ENCODE data around the gene KRT14. TPM values are rescaled to one million over a fixed set of nuclear protein-coding genes. Genes with fewer than 3 reads are reported as not detected.
"Not testable (repeated sequence)": the region's sequence is repeated elsewhere in the genome, so short reads cannot be mapped to it uniquely, and the experiment has no call there.

Gene KRT14
- 0.25 and 4.2 TPM in 2 replicates for total RNA-seq

- no peak for DNase-seq (ENCODE audit: low read depth)
These were observed at the start of gene KRT14 for GRCh38 chr17:41586863-41587495. KRT14 (minus strand) TSS chr17:41586895; CDS start chr17:41586834, 61 bp downstream.

- no peak for DNase-seq (ENCODE audit: low read depth)
These were observed 48.7 kb upstream of the KRT14 start for GRCh38 chr17:41635121-41636097.

GRCh38 chr17:41634639-41635038, 47.9 kb upstream of the KRT14 start:
- no peak for DNase-seq (ENCODE audit: low read depth)

GRCh38 chr17:41633556-41634199, 47.0 kb upstream of the KRT14 start:
- no peak for DNase-seq (ENCODE audit: low read depth)

- DNase-seq (ENCODE audit: low read depth), result no peak
These were observed 45.9 kb upstream of the KRT14 start for GRCh38 chr17:41632482-41633105.

- DNase-seq (ENCODE audit: low read depth), result no peak
These were observed 45.2 kb upstream of the KRT14 start for GRCh38 chr17:41631898-41632285.

- no peak for DNase-seq (ENCODE audit: low read depth)
These were observed 44.6 kb upstream of the KRT14 start for GRCh38 chr17:41631025-41631897.

GRCh38 chr17:41629826-41630670, 43.4 kb upstream of the KRT14 start:
- no peak for DNase-seq (ENCODE audit: low read depth)

GRCh38 chr17:41629316-41629715, 42.6 kb upstream of the KRT14 start:
- no peak for DNase-seq (ENCODE audit: low read depth)

- DNase-seq (ENCODE audit: low read depth), result not testable (repeated sequence)
These were observed 42.0 kb upstream of the KRT14 start for GRCh38 chr17:41628621-41629255.

GRCh38 chr17:41628073-41628370, 41.3 kb upstream of the KRT14 start:
- DNase-seq (ENCODE audit: low read depth), result not testable (repeated sequence)

GRCh38 chr17:41627316-41628072, 40.8 kb upstream of the KRT14 start:
- DNase-seq (ENCODE audit: low read depth), result no peak

- not testable (repeated sequence) for DNase-seq (ENCODE audit: low read depth)
These were observed 40.2 kb upstream of the KRT14 start for GRCh38 chr17:41626914-41627295.

GRCh38 chr17:41626028-41626913, 39.6 kb upstream of the KRT14 start:
- DNase-seq (ENCODE audit: low read depth), result not testable (repeated sequence)

- no peak for DNase-seq (ENCODE audit: low read depth)
These were observed 38.9 kb upstream of the KRT14 start for GRCh38 chr17:41625602-41626001.

GRCh38 chr17:41624208-41625101, 37.8 kb upstream of the KRT14 start, which contains the start of gene KRT17:
KRT17 (minus strand) TSS chr17:41624575; CDS start chr17:41624509, 66 bp downstream.
- DNase-seq (ENCODE audit: low read depth), result no peak
